GM21737 (cell line): ENCODE results near the gene ANKRD44.

Experiments used
- ATAC-seq: cut with Tn5 transposase; IDR thresholded peaks from one replicate; pipeline ENCODE4 v1.9.1; 2021; ENCODE audit warnings: mild to moderate bottlenecking, moderate library complexity; ENCODE audit not compliant: unreplicated experiment

Gene ANKRD44

DNA sequence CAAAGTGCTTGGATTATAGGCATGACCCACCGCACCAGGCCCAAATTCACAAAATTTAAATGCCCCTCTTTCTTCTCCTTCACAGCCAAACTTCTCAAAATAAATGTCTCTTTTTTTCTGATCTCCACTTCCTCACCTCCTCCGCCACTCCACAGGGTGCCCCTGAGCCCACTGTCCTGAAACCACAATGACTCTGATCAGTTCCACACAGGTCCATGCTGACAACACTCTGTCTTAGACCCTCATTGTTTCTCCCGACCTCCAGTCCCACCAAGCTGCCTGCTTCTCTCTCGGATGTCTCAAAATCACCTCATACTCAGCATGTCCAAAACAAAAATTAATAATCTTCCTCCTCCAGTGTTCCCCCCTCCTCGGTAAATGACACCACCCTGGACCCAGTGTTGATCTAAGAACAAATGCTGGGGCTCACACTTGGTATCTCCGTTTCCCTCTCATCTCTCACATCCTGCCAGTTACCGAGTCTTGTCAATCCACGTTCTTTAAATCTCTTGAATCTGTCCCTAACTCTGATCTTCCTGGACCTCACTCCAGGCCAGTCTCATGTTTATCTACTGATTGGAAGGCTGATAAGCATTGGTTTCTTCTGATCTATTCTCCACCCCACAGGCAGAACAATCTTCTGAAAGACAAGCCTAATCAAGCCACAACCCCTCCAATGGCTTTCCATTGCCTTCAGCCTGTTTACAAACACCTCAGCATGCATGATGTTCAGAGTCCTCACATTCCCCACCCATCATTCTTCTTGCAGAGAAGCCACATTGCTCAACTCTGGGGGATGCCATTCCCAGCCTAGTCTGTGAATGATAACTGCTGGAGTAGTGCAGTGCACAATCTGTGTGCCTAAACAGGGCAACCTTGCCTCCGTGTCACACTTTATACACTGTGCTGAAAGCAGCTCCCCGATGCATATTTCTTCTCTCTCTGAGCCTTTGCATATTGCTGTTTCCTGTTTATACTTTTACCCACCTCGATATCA lies 12.4 kb upstream of the ANKRD44 start:
- ATAC-seq, result peak; percentile 49

DNA sequence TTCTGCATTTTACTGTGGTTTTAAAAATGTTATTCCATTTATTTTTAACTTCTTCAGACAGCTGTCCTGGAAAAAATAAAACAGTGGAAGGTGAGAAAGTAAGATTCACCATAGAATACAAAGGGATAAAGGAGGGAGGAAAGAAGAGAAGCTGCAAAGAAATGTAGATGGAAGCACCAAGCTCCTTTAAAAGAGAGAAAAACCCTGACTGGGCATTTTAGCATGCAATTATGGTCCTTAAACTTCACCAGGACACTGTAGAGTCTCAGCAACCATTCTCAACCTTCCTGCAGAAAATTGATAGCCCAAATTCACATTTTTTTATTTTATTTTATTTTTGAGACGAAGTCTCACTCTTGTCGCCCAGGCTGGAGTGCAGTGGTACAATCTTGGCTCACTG lies 11.6 kb upstream of the ANKRD44 start:
- no peak for ATAC-seq

DNA sequence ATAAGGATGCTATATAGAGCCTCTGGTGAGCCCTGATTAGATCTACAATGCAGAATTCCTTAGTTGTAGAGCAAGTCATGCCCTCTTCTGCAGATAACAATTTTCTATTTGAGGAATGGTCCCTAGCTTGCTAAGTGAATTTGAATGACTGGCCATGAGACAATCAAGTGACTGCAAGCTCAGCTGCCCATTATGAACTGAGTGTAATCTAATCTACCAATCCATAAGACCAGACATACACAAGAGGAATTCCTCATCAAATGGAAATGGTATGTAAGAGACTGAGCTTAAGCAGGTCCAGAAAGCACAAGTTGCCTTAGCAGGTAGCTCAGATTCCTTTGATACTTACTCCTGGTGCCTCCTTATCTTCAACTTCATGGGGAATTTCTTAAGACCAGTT lies 4.8 kb upstream of the ANKRD44 start:
- ATAC-seq, result no peak

DNA sequence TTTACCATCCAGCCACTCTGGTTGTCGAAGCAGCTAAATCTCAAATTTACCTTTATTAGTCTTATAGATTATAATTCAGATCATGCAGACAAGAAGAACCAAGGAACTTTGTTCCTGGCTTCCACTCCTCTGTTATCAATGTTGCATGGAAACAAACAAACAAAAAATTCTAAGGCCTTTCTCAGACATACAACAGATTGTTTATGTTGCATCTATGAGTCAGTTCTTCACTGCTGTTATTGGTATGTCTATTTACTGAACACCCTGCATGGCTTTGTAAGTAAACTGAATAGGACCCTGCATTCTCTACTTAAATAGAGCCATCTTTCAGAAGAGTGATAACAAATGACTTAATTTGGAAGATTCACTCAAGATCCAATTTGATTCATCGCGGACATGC lies 1.6 kb upstream of the ANKRD44 start:
- no peak for ATAC-seq

DNA sequence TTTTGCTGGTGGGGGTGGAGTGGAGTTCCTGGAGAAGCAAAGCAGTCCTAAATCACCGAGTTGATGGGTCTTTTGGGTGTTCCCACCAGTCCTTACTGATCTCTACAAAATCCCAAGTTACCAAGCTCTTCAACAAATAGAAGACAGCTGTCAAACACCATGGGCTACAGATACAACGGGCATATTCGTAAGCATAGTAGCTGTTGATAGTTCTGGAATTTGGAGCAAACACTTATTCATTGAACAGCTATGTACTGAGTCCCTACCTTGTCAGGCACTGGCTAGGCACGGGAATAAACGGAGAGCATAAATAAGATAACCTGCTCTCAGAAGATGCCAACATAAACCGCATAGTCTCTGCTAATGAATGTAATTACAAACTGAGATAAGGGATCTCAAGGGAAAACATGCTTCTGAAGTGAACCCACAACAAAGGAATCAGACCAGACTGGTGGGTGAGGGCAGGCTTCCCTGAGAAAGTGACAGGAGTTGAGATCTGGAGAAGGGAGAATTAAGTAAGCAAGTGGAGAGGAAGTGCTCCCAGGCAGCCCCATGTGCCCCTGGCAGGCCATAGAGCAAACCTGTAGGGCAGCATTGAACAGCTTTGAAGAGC lies 947 bp upstream of the ANKRD44 start:
- no peak for ATAC-seq

DNA sequence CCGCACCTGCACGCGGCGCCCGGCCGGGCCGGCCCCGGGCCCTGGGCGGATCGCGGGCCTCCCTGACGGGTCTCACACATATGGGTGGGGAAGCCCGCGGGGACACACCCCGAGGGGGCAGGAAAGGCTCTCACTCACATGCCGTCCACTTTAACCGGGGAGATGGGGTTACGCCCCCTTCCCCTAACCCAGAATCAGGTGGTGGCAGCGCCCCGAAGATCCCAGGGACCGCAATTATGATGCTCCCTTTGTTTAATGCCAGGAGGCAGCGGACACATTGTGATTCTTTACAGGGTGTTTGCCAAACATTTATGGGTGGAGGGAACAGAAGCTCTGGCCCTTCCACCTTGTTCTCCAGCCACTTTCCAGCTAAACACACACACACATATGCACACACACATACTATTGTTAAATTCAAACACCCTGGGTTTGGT lies 424 bp upstream of the ANKRD44 start:
- no peak for ATAC-seq

DNA sequence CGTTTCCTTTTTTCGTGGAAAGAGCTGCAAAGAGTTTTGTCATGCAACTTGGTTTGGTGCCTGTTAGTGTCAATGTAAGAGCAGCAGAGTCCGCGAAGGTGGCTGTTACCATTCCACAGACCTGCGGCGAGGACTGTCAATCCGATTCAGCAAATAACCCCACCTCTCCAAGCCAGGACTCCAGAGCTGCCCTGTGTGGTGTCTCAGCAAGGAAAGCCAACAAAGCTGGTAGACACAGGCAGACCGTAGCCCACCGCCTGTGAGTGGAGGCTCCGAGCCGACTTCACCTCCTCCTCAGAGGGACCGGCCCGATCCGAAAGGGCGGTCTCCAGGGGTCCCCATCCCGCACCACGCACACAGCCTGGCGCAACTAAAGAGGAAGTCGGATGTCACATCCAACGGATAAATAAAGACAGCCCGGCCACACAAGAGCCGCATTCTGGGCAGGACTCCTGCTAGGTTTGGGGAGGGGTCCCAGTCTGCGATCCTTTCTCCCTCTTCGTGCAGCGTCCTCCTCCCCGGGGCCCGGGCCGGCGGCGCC lies 819 bp downstream of the ANKRD44 start:
- ATAC-seq, result peak; percentile 5

DNA sequence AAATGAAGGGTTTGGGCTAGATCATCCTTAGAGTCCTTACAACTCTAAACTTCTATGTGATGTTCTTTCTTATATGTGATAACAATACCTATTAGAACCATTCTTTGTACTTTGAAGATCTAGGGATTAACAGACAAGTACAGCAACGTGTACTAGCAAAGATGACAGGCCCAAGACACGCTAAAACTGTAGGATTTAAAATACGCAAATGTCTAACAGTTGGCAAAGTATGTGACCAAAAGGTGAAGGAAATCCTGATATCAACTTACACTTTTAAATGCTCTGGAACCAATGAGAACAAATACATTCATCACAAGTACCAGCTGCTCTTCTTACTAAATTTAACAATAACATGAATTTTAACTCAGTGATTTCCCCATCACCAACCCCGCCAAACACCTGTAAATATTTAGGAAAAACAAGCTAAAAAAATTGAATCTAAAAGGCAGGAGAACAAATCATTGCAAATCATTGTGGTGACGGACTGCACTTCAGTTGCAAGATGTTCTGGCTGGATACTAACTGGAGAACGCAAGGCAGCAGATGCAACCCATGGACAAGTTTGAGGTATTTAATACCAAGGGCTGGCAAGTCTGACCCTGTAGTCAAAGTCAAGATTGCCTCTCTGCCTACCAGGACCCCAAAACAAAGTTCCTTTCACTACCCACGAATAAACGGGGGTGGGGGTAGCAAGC lies 1.4 kb downstream of the ANKRD44 start:
- no peak for ATAC-seq

DNA sequence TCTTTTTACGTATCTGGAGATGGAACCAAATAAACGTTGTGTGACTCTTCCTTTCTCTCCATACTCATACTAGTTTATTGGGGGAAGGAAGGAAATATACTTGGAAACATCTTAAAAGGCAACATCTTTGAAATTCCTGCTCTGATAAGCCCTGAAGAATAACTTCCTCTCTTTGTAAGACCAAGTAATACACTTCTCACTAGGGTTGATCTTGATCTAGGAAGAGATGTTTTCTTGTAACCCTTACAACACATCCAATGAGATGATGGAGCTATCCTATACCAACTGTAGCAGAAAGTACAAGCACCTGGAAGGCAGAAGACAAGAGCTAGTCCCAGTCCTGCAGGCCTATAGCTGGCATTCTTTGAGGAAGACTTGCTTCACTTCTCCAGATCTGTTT lies 2.0 kb downstream of the ANKRD44 start:
- ATAC-seq, result no peak

DNA sequence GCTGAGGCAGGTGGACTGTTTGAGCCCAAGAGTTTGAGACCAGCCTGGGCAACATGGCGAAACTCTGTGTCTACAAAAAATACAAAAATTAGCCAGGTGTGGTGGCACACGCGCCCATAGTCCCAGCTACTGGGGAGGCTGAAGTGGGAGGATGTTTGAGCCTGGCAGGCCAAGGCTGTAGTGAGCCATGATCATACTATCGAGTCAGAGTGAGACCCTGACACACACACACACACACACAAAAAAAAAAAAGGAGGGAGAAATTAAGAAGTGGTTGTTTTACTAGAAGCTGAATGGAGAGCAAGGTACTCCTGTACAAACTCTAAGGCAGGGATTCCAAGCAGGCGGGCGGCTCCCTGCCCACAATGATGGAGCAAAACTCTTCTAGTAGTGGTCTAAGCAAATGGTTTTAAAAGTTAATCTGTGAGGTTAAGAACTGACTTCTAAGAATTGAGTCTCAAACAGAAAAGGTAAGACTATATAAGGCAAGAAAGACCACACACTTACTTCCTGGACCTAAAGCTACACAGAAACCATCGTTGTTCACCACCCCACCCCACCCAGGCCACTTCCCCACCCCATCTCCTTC lies 2.6 kb downstream of the ANKRD44 start:
- peak; percentile 21 for ATAC-seq

DNA sequence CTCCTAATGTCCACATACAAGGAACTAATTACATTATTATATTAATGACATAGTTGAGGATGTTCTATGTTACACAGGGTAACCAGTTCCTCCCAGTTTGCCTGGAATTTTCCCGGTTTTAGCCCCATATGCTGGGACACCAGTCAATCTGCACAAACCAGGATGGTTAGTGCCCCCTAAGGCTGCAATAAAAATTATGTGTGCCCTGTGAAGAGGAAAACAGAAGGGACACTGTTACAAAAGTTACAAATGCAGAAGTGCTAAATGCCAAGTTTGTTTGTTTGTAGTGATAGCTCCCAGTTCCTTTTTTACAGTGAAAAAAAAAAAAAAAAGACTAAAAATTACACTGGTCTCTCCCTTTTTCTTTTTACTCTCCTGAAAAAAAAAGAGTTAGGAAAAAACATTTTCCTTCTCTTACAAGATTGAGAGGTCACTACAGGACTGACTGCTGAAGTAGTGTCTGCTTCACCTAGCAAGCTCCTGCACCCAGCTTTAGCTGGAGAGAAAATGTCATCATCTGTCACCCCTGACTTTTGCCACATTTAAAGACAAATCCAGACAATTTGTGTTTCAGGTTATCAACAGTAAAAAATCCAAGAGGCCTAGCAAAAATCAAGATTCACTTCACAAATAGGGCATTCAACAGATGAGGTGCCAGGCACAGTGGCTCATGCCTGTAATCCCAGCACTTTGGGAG lies 3.2 kb downstream of the ANKRD44 start:
- no peak for ATAC-seq

DNA sequence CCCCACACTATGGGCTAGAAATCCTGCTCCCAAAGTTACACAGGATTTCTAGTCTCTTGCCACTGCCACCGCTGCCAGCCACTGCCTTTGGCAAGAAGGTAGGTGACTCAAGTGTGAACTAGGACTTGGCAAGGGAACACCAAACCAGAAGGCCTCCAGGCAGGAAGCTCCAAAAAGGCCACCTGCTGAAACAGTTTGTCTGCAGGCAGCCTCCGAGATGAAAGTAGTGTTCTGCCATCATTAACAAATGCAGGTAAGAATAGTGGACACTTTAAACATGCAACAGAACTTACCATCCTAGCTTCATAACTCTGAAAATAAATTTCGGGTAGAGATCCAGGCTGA lies 3.9 kb downstream of the ANKRD44 start:
- ATAC-seq, result no peak

DNA sequence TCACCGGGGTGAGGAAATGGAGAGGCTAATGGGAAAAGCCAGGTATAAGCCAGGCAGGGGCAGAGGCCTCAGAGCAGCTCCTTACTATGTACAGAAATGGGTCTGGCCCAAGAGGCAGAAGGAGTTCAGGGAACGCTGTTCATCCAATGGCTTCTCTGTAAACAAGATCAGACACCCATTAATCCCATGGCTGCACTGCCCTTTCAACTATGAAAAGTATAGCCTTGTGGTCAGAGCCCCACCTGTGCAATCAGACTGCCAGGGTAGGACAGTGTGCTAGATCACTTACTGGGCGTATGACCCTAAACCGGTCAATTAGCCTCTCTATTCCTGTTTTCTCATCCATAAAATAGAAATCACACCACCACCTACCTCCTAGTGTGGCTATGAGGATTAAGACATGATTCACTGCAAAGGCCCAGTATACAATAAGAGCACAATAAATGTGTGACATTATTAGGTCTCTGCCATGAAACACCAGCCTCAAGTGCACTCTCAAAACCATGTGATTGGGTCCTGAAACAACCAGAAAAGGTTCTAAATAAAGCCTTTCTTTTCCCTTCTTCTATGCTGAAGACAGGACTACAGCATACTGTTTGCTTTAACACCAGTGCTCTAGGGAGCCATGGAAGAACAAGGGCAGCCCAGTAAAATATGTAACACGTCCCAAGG lies 4.4 kb downstream of the ANKRD44 start:
- no peak for ATAC-seq

DNA sequence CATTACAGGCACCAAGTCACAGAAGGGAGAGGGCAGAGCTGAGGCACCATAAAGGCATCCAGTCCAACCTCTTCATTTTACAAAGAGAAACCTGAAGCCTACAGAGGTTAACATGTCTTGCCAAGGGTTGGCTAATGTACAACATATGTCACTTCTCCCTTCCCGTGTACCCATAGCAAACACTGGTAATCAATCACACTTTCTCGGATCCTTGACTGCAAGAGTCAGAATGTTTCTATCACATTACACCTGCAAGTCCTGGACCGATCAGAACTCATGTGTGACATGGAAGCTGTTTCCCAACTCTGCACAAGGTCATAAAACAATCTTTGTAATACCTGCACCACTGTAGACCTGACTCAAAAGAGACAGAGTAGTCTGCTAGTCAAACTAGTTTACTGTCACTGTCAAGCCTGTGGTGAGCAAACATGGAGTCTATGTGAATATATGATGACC lies 6.0 kb downstream of the ANKRD44 start:
- ATAC-seq, result no peak

DNA sequence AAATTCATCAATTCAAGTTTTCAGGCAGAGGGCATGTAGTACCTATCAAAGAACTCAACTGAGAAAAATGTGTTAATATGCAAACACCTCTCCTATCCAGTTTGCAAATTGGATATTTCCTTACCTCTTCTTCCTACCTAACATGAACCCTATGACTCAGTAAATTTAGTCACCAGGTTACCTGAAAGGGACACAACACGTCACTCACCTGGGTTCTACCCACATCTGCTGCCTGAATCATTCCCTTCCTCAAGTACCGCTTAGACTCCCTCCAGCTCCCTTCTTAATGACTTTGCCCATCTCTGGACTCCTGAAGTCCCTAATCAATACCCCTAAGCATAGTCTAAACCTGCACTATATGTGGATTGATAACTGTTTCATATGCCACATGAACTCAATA lies 10.4 kb downstream of the ANKRD44 start:
- ATAC-seq, result no peak

DNA sequence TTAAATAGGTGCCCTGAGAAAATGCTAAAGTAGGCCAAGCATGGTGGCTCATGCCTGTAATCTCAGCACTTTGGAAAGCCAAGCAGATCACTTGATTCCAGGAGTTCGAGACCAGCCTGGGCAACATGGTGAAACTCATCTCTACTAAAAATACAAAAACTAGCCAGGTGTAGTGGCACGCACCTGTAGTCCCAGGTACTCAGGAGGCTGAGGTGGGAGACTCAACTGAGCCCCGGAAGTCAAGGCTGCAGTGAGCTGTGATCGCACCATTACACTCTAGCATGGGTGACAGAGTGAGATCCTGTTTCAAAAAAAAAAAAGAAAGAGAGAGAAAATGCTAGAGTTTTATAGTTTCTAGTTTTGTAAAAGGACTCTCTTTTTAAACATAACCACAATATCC lies 12.0 kb downstream of the ANKRD44 start:
- ATAC-seq, result no peak

DNA sequence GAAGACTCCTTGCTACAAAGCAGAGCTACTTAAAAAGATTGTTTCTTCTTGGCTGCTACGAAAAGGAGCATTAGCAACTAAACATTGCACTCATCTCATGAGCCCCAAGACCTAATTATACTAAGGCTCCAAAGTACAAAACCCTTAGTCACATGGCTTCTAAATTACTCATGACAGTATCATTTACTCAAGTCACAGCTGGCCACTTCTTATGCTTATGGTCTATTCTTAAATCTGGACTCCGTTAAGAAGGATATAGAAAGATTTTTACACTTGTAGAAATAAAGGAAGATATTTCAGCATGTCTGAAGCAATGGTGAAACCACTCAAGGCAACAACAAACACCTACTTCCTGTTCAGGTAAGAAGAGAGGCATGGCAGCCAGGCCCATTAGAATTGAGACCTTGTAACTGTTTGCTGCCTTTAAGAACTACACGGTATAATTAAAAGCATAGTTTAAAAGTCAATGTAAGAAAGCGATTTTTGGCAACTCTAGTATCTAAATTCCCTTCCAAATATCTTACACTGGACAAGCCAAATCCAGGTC lies 12.7 kb downstream of the ANKRD44 start:
- no peak for ATAC-seq

DNA sequence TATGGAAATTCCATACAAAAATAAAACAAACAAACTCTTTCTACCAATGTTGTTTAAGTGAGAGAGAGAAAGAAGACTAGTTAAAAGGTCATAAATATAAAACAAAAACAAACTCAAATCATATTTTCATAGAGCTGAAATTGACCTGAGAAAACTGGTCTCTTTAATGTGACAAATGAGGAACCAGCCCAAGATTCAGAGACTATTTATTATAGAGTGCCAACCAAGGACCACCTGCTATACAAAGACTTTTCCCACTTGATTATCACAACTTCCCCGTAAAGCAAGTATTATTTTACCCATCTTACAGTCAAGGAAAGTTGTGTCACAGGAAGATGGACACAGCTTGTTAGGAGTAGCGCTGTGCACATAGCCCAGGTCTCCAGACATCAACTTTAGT lies 13.3 kb downstream of the ANKRD44 start:
- no peak for ATAC-seq

DNA sequence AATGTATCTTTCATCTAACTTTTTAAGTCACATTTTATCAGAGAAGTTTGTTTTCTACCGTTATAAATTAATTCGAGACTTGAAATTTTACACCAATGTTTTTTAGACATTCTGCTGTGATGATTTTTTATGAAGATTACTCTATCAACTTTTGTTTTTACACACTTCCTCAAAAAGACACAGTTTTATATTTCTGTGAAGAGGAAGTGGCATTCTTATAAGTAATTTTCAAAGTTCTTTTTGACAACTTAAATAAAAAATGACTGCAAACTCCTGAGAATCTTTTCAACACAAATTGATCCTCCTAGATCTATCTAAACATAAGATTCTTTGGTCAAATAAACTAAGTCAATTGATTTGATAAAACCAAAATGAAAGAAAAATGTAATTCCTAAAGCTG lies 13.7 kb downstream of the ANKRD44 start:
- ATAC-seq, result no peak

DNA sequence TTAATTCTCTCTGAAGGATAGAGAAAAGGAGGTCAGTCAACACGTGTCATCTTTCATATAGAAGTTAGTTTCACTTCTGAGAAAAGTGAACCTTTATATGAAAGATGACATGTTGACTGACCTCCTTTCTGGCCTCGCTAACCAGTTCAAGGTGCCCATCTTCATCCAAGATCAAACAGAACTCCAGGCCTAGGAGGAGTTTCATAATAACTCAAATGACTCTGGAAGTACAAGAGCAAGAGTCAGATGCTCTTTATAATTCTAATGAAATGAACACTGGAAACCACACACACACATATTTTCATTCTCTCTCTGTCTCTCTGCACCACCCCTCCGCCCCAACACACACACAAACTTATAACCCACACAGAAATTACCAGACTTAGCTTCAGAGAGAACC lies 16.3 kb downstream of the ANKRD44 start:
- ATAC-seq, result peak; percentile 36
